HCT116 (cell line): ENCODE measurements around the gene TNNC2. TPM values are rescaled to one million over a fixed set of nuclear protein-coding genes. Genes with fewer than 3 reads are reported as not detected.

Experiments
- ATAC-seq: fragments of 200-7000 bp; cut with Tn5 transposase; 2 replicates; pipeline ENCODE4 v1.9.1; 2020; ENCODE audit warnings: mild to moderate bottlenecking, moderate library complexity
- BruUV-seq: library from RNA; stranded (reverse); fragments of 400-500 nt; replicated peaks from 2 replicates; lab custom pipeline; 2021; lab: Mats Ljungman, UMichigan
- CTCF ChIA-PET: fragments of 300-600 bp; sonication (Branson Sonifier 250); formaldehyde crosslinking; loops from one replicate; lab custom pipeline; 2021; ENCODE audit warnings: antibody characterized with exemption; lab: Charles Lee
- POLR2A ChIA-PET: fragments of 300-600, 350-600 bp; sonication (Branson Sonifier 250); formaldehyde crosslinking; loops from one replicate; lab custom pipeline; 2021; ENCODE audit warnings: antibody characterized with exemption; lab: Charles Lee
- RAD21 ChIA-PET, 2 experiments: fragments of 300-600 bp; sonication (Branson Sonifier 250); formaldehyde crosslinking; loops; one replicate each; lab custom pipeline; 2023; ENCODE audit warnings: low total read pairs in 2 of 2; ENCODE audit not compliant: uncharacterized antibody in 2 of 2, unreplicated experiment in 2 of 2, low non-redundant PET in 1 of 2; lab: Charles Lee
- DNase-seq: peaks from one replicate; pipeline ENCODE4 v3.0.0-alpha.2; 2010; ENCODE audit warnings: low read depth, low spot score
- H2AFZ ChIP-seq: fragments of 200-600 bp; shearing (Covaris generic), sonication (generic); 2 replicates; pipeline ENCODE4 v1.6.1; 2017; ENCODE audit warnings: low read depth, mixed run types, mixed read lengths, antibody characterized with exemption, low read length; ENCODE audit not compliant: poor library complexity, severe bottlenecking
- H3K27ac ChIP-seq: 2 replicates; pipeline ENCODE4 v1.5.1; 2012; ENCODE audit warnings: low read depth, low read length
- H3K27me3 ChIP-seq: fragments of 200-600 bp; sonication (generic); 2 replicates; pipeline ENCODE4 v1.6.1; 2016; ENCODE audit warnings: mixed run types, low read length, mixed read lengths; ENCODE audit not compliant: insufficient read depth
- H3K36me3 ChIP-seq, 2 experiments: fragments of 200-500 bp in 1 of 2; fragments of 200-600 bp in 1 of 2; sonication (Bioruptor generic) in 1 of 2; sonication (generic) in 1 of 2; 2 replicates each; pipeline versions ENCODE4 v1.5.1 to v1.6.1; 2014 to 2016; ENCODE audit warnings: low read length in 2 of 2, inconsistent platforms in 1 of 2, mixed read lengths in 1 of 2, mixed run types in 1 of 2; ENCODE audit not compliant: insufficient read depth in 2 of 2, control insufficient read depth in 1 of 2
- H3K4me1 ChIP-seq, 2 experiments: fragments of 200-600 bp in 1 of 2; sonication (generic) in 1 of 2; 2 replicates each; pipeline versions ENCODE4 v1.5.1 to v1.6.1; 2012 to 2017; ENCODE audit warnings: low read length in 2 of 2, inconsistent platforms in 1 of 2, mild to moderate bottlenecking in 1 of 2, mixed read lengths in 1 of 2, mixed run types in 1 of 2, moderate library complexity in 1 of 2; ENCODE audit not compliant: insufficient read depth in 2 of 2, control insufficient read depth in 1 of 2
- H3K4me2 ChIP-seq: fragments of 200-600 bp; sonication (generic); 2 replicates; pipeline ENCODE4 v1.6.1; 2017; ENCODE audit warnings: mixed run types, low read length, mixed read lengths
- H3K4me3 ChIP-seq, 2 experiments: fragments of 200-600 bp in 1 of 2; sonication (generic) in 1 of 2; replicated peaks in 1 of 2; 2 replicates each; pipeline ENCODE4 v1.5.1; 2011 to 2016; ENCODE audit warnings: low read length in 2 of 2, control low read depth in 1 of 2, low read depth in 1 of 2, mild to moderate bottlenecking in 1 of 2, mixed read lengths in 1 of 2, mixed run types in 1 of 2
- H3K79me2 ChIP-seq: fragments of 200-600 bp; sonication (generic); 2 replicates; pipeline ENCODE4 v1.6.1; 2017; ENCODE audit warnings: mild to moderate bottlenecking, mixed run types, low read length, moderate library complexity, mixed read lengths; ENCODE audit not compliant: insufficient read depth
- H3K9ac ChIP-seq: fragments of 200-600 bp; sonication (generic); 2 replicates; pipeline ENCODE4 v1.6.1; 2016; ENCODE audit warnings: low read length, mixed read lengths
- H3K9me2 ChIP-seq: fragments of 200-600 bp; sonication (generic), shearing (Covaris generic); 2 replicates; pipeline ENCODE4 v1.6.1; 2017; ENCODE audit warnings: mixed run types, mild to moderate bottlenecking, moderate library complexity; ENCODE audit not compliant: insufficient read depth
- H3K9me3 ChIP-seq, 2 experiments: fragments of 200-500 bp in 1 of 2; fragments of 200-600 bp in 1 of 2; sonication (Bioruptor generic) in 1 of 2; sonication (generic) in 1 of 2; 2 replicates each; pipeline ENCODE4 v1.6.1; 2014 to 2017; ENCODE audit warnings: low read length in 2 of 2, mixed read lengths in 2 of 2, inconsistent platforms in 1 of 2, low read depth in 1 of 2, mild to moderate bottlenecking in 1 of 2, mixed run types in 1 of 2, moderate library complexity in 1 of 2; ENCODE audit not compliant: control insufficient read depth in 1 of 2, insufficient read depth in 1 of 2
- H4K20me1 ChIP-seq: fragments of 200-600 bp; sonication (generic), shearing (Covaris generic); 2 replicates; pipeline ENCODE4 v1.6.1; 2017; ENCODE audit warnings: mixed run types, mild to moderate bottlenecking, moderate library complexity; ENCODE audit not compliant: insufficient read depth
- CTCF ChIP-seq, 3 experiments: fragments of 200-600 bp in 1 of 3; sonication (generic) in 1 of 3; IDR thresholded peaks in 2 of 3; conservative IDR thresholded peaks in 1 of 3; 2 replicates each; pipeline ENCODE4 v1.5.1; 2012 to 2017; ENCODE audit warnings: low read depth in 2 of 3, low read length in 2 of 3, antibody characterized with exemption in 1 of 3, borderline replicate concordance in 1 of 3, control low read depth in 1 of 3, mild to moderate bottlenecking in 1 of 3, mixed read lengths in 1 of 3, mixed run types in 1 of 3, moderate library complexity in 1 of 3; ENCODE audit not compliant: insufficient read depth in 1 of 3
- EGR1 ChIP-seq: IDR thresholded peaks from 2 replicates; pipeline ENCODE4 v1.6.1; 2012; ENCODE audit warnings: low read depth
- JUND ChIP-seq: IDR thresholded peaks from 2 replicates; pipeline ENCODE4 v1.6.1; 2012
- POLR2A ChIP-seq: IDR thresholded peaks from 2 replicates; pipeline ENCODE4 v1.7.0; 2011; ENCODE audit warnings: borderline replicate concordance; ENCODE audit not compliant: insufficient read depth, insufficient read length; ENCODE audit errors: extremely low read depth
- REST ChIP-seq: IDR thresholded peaks from 2 replicates; pipeline ENCODE4 v1.6.1; 2012; ENCODE audit warnings: low read depth
- SP1 ChIP-seq: IDR thresholded peaks from 2 replicates; pipeline ENCODE4 v1.6.1; 2012; ENCODE audit warnings: low read depth
- SRF ChIP-seq: IDR thresholded peaks from 2 replicates; pipeline ENCODE4 v1.6.1; 2012; ENCODE audit warnings: low read depth
- YY1 ChIP-seq: IDR thresholded peaks from 2 replicates; pipeline ENCODE4 v1.6.1; 2011; ENCODE audit warnings: low read length, low read depth, moderate library complexity, mild to moderate bottlenecking; ENCODE audit not compliant: insufficient replicate concordance; ENCODE audit errors: extremely low read depth
- ZNF274 ChIP-seq: fragments of 200-500 bp; sonication (Bioruptor generic); IDR thresholded peaks from 2 replicates; pipeline ENCODE4 v1.6.1; 2014; ENCODE audit warnings: mild to moderate bottlenecking, low read depth, low read length, inconsistent platforms
- intact Hi-C: fragments of 100-400 bp; cut with micrococcal nuclease; formaldehyde crosslinking; loops from 2 replicates; pipeline ENCODE4 v1.10.0; 2022
- total RNA-seq: library from RNA; stranded (reverse); gene quantifications from one replicate; pipeline ENCODE4 v1.2.1, GENCODE V29; 2021; ENCODE audit not compliant: unreplicated experiment

Gene TNNC2
- total RNA-seq, 1 experiment from 2014 or later: not detected

DNA sequence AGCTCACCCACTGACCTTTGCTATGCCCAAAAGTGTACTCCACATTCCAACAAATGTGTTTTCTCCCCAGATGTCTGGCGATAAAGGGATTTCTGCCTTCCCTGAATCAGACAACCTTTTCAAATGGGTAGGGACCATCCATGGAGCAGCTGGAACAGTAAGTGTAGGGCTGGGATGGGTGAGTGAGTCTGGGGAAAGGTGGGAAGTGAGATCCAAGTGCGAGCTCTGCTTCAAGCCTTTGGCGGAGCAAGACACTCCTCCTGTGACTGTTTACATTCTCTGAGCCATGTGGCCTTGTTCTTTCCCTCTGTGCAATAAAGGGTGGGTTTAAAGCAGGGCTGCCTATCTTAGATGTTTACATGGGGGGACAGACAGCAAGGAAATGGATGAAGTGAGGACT is 12.8 kb downstream of the TNNC2 start:
- Histone ChIP-seq H3K9ac (no peak overlapping the region), H3K4me3 (no peak overlapping the region), H3K27ac (no peak overlapping the region), H4K20me1 (no peaks in the 10 kb centered on the region), H2AFZ (no peak overlapping the region), H3K9me3 (no peaks in the 10 kb centered on the region), H3K4me1 (peaks cover 24 to 38% of the 10 kb centered on the region in 2 experiments; a peak in 3 of 4 replicates), H3K36me3 (peaks cover 33 to 62% of the 10 kb centered on the region in 2 experiments), H3K4me2 (peak overlapping the region; percentile 40; the same call in 1 of the 2 replicates), H3K79me2 (peaks cover 34% of the 10 kb centered on the region), H3K9me2 (no peaks in the 10 kb centered on the region), H3K27me3 (no peaks in the 10 kb centered on the region)
- no peak for TF ChIP-seq YY1
- no TSS peak for BruUV-seq
- POLR2A ChIA-PET: no interaction called here
- ATAC-seq (no peak), DNase-seq (no peak)
- intact Hi-C loops: loop anchor here (5.0 kb wide), 1 partner anchor 158 kb away; the partner anchor contains the start of gene ZNF335
- RAD21 ChIA-PET: no interaction called here
- CTCF ChIA-PET: no interaction called here

DNA sequence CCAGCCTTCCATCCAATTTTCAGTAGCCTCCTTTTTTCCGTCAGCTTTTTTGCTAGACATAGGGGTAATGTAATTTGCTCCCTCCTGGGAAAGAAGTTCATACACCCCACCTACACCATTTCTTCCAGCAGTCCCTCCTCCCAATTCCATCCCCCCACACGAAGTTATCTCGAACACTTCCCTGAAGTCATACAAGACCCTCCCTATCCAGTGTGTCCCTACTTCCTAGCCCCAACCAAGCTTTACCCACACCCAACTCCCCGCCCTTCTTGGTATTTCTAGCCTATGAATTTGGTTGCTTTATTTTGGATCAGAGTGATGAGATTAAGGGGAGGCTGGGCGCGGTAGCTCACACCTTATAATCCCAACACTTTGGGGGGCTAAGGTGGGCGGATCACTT is 13.6 kb downstream of the TNNC2 start:
- Histone ChIP-seq H2AFZ (no peak overlapping the region), H3K9me3 (no peaks in the 10 kb centered on the region), H3K4me2 (peak overlapping the region; percentile 86), H3K27ac (peak overlapping the region; percentile 93), H3K4me1 (peaks cover 24 to 38% of the 10 kb centered on the region in 2 experiments; a peak in 3 of 4 replicates), H3K27me3 (no peaks in the 10 kb centered on the region), H4K20me1 (no peaks in the 10 kb centered on the region), H3K36me3 (peaks cover 40 to 67% of the 10 kb centered on the region in 2 experiments)
- no TSS peak for BruUV-seq
- ChIA-PET RAD21 (interaction anchor here in 1 of 2 experiments (0.6 kb wide), 1 partner anchor 145 kb away, joined by 3 read pairs; no protein-coding TSS in a partner anchor), POLR2A (no interaction called here)
- no peak for ATAC-seq
- TF ChIP-seq ZNF274 (no peak), SP1 (no peak), CTCF (IDR thresholded peaks at IDR 0.05 in 2 of 3, conservative IDR thresholded peaks at IDR 0.05 in 1 of 3; ENCODE audit: borderline replicate concordance in 1 of 3, insufficient read depth in 1 of 3, low read depth in 2 of 3, low read length in 2 of 3) (no peak), EGR1 (no peak), REST (no peak), POLR2A (no peak), SRF (no peak), JUND (no peak)
- TF ChIP-seq, all 23 proteins: peak for 0
- peaks cover 34% of the 10 kb centered on the region for H3K79me2 ChIP-seq
- peak overlapping the region; percentile 85 to 100 for H3K4me3 ChIP-seq
- intact Hi-C loops: loop anchor here (5.0 kb wide), 1 partner anchor 159 kb away; the partner anchor contains the start of gene ZNF335
- peak overlapping the region; percentile 91 for H3K9ac ChIP-seq
- H3K9me2 ChIP-seq: no peaks in the 10 kb centered on the region
- no peak for DNase-seq
- CTCF ChIA-PET: interaction anchor here (1.2 kb wide), 1 partner anchor 156 kb away, joined by 3 read pairs; no protein-coding TSS in a partner anchor
